IgD-negative memory B cell (primary cell): ENCODE measurements around the gene SLC22A8. TPM values are rescaled to one million over a fixed set of nuclear protein-coding genes. Genes with fewer than 3 reads are reported as not detected.
"Not testable (repeated sequence)": the region's sequence is repeated elsewhere in the genome, so short reads cannot be mapped to it uniquely, and the experiment has no call there.

Experiments
- H3K27ac Mint-ChIP-seq, 3 donors: one replicate each; pipeline ENCODE4 v1.8.0; 2020 to 2022; ENCODE audit warnings: mild to moderate bottlenecking in 3 of 3, mixed read lengths in 3 of 3, moderate library complexity in 1 of 3
- H3K27me3 Mint-ChIP-seq: one replicate; pipeline ENCODE4 v1.8.0; 2021; ENCODE audit warnings: mixed read lengths
- H3K36me3 Mint-ChIP-seq: one replicate; pipeline ENCODE4 v1.8.0; 2020; ENCODE audit warnings: mild to moderate bottlenecking, mixed read lengths
- H3K4me1 Mint-ChIP-seq, 3 donors: one replicate each; pipeline ENCODE4 v1.8.0; 2020 to 2022; ENCODE audit warnings: mixed read lengths in 3 of 3, mild to moderate bottlenecking in 1 of 3
- H3K4me3 Mint-ChIP-seq, 4 donors: one replicate each; pipeline ENCODE4 v1.8.0; 2020 to 2022; ENCODE audit warnings: mild to moderate bottlenecking in 4 of 4, mixed read lengths in 4 of 4, moderate library complexity in 3 of 4
- H3K9me3 Mint-ChIP-seq, 3 donors: one replicate each; pipeline ENCODE4 v1.8.0; 2020 to 2021; ENCODE audit warnings: mixed read lengths in 3 of 3, mild to moderate bottlenecking in 1 of 3
- polyA plus RNA-seq: library from polyadenylated mRNA; unstranded; fragments of 300-500 nt; fragmentation: Illumina TruSeq; gene quantifications from one replicate; pipeline ENCODE4 v1.2.3, GENCODE V29; 2021

Gene SLC22A8, protein sequence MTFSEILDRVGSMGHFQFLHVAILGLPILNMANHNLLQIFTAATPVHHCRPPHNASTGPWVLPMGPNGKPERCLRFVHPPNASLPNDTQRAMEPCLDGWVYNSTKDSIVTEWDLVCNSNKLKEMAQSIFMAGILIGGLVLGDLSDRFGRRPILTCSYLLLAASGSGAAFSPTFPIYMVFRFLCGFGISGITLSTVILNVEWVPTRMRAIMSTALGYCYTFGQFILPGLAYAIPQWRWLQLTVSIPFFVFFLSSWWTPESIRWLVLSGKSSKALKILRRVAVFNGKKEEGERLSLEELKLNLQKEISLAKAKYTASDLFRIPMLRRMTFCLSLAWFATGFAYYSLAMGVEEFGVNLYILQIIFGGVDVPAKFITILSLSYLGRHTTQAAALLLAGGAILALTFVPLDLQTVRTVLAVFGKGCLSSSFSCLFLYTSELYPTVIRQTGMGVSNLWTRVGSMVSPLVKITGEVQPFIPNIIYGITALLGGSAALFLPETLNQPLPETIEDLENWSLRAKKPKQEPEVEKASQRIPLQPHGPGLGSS
- polyA plus RNA-seq, result not detected

DNA sequence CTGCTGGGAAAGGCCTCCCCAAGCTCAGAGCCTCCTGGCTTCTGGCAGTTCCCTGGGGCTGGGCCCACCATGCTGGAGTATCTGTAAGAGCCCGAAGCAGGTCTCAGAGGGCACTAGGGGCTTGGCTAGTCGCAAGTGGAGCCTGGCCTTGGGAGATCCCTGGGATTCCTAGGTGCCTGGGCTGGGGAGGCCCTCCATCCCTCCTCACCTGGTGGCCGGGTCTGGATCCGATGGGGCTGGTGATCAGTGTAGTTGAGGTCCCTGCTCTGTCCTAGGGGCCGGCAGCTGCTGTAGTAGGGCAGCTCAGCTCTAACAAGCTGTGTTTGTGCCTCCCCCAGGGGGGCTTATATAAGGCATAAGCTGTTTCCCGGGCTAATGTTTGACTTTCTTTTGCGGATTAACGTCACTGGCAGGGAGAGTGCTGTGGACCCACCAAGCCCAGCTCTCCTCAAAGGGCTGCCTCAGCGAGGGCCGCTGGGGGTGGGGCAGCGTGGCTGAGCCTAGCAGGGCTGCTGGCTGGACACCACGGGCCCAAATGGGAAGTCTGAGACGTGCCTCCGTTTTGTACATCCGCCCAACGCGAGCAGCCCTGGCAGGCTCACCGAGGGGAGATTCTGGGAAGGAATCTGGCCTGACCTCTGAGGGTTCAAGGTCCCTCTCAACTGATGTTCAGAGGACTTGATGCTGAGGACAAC, at the start of gene SLC22A8:
Gene SLC22A8, minus strand, starts transcription at position 321 of the 695 bp plus-strand sequence. CDS start 883 bp downstream, outside the sequence.
- Mint-ChIP-seq H3K36me3 (no peaks in the 10 kb centered on the region), H3K27me3 (peaks cover 18% of the 10 kb centered on the region), H3K27ac (no peak within 1 kb of the TSS), H3K4me1 (no peaks in the 10 kb centered on the region), H3K4me3 (no peak within 1 kb of the TSS), H3K9me3 (peaks cover 0 to 2% (median 0%) of the 10 kb centered on the region in 3 donors)

DNA sequence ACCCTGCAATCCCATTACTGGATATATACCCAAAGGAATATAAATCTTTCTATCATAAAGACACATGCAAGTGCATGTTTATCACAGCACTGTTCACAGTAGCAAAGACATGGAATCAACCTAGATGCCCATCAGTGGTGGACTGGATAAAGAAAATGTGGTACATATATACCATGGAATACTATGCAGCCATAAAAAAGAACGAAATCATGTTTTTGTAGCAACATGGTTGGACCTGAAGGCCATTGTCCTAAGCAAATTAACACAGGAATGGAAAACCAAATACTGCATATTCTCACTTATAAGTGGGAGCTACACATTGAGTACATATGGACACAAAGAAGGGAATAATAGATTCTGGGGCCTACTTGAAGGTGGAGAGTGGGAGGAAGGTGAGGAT, 30.6 kb upstream of the SLC22A8 start:
- H3K27me3 Mint-ChIP-seq, result peaks cover 24% of the 10 kb centered on the region
- H3K9me3 Mint-ChIP-seq, result peaks cover 4 to 21% (median 8%) of the 10 kb centered on the region in 3 donors
- not testable (repeated sequence) for H3K27ac Mint-ChIP-seq, H3K36me3 Mint-ChIP-seq, H3K4me3 Mint-ChIP-seq, H3K4me1 Mint-ChIP-seq

DNA sequence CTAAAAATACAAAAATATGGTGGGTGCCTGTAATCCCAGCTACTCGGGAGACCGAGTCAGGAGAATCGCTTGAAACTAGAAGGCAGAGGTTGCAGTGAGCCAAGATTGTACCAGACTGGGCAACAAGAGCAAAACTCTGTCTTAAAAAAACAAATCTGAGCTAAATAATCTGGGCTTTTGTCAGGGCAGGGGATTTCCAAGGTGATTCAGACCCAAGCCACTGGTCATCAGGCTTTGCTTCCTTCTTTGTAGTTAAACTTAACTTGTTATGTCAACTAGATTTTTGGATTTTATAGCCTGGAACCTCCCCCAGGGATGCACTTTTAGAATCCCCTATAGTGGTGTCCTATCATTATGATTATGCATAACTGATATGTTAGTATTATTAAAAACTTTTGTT, 27.0 kb upstream of the SLC22A8 start:
- Mint-ChIP-seq H3K9me3 (peaks cover 4 to 9% (median 5%) of the 10 kb centered on the region in 3 donors), H3K4me1 (no peaks in the 10 kb centered on the region), H3K27ac (no peak overlapping the region), H3K27me3 (peaks cover 20% of the 10 kb centered on the region), H3K4me3 (no peak overlapping the region), H3K36me3 (no peaks in the 10 kb centered on the region)

DNA sequence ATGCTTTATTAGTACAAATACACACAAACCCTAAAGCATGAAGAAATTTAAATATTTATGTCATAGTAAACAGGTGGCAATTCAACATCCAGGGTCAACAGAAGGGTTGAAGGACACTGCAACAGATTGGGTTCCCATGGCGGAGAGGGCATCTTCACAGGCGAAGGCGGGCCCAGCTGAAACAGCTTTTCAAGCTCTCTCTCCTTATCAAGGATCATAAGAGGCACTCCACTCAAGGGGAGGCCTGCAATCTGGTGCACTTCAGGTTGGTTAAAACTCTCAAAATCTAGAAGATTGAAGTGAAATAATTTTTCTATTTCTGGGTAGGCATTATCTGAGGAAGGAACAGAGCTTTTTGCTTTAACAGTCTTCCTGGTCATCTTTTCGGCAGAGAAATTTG, 16.8 kb upstream of the SLC22A8 start:
- Mint-ChIP-seq H3K4me3 (no peak overlapping the region), H3K27me3 (peaks cover 23% of the 10 kb centered on the region)

DNA sequence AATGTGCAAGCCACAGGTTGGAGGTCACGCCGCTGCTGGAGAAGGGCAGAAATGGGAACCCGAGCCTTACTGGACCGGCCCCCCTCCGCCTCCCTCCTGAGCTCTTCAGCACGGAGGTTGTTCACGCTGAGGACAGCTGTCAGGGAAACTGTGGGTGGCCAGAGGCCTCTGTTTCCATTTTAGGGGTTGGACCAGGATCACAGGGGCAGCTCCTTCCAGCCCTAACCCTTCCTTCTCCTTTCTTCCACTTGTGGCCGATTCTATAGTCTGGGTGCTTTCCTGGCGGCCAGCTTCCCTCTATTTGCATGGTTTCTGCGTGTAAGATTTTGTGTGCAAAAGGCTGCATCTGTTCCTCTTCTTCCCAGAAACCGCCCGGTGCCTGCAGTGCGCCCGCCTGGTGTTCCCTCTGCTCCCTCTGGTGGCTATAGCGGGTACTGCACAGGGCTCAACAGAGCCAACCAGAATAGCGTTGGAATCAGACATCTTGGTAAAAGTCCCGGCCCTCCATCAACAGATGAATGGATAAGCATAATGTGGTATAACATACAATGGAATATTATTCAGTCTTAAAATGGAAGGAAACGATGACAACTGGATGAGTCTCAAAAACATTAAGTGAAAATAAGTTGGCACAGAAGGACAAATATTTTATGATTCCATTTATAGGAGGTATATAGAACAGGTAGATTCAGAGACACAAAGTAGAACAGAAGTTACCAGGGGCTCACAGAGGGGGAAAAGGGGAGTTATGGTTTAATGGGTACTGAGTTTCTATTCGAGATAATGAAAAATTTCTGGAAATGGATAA, 8.4 kb upstream of the SLC22A8 start:
- Mint-ChIP-seq H3K27ac (no peak overlapping the region), H3K4me1 (peaks cover 0 to 2% (median 2%) of the 10 kb centered on the region in 3 donors), H3K36me3 (no peaks in the 10 kb centered on the region), H3K27me3 (peaks cover 16% of the 10 kb centered on the region), H3K9me3 (no peaks in the 10 kb centered on the region), H3K4me3 (no peak overlapping the region)

More for the DNA sequence above, 16.8 kb upstream of the SLC22A8 start:
- Mint-ChIP-seq H3K27ac (no peak overlapping the region), H3K4me1 (peaks cover 0 to 3% (median 3%) of the 10 kb centered on the region in 3 donors), H3K36me3 (no peaks in the 10 kb centered on the region), H3K9me3 (no peaks in the 10 kb centered on the region)

DNA sequence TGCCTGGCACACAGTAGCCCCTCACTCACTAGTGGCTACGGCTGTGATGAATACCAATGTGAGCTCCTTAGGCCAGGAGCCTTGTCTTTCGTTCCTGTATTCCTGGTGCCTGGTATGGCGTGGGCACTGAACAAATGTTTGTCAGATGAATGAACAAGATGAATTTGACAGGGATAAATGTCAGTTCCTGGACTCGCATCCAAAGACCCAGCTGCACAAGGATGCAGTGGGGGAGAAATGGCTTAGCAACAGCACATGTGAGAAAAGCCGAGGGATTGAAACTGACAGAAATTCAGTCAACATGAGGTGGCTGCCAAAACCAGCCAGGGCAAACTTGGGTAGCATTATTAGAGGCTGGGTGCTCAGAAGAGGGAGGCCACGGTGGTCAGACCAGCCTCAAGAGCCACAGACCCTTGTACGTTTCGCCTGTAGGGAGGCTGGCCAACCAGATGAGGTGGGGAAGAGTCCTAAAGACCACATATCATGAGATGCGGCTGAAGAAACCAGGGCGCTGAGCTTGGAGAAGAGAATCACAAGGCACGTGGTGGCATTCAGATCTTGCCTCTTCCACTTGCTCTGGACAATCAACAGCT, 7.7 kb upstream of the SLC22A8 start:
- no peaks in the 10 kb centered on the region for H3K9me3 Mint-ChIP-seq
- H3K27ac Mint-ChIP-seq, result no peak overlapping the region
- no peaks in the 10 kb centered on the region for H3K36me3 Mint-ChIP-seq
- peak overlapping the region in 1 of 4 donors; percentile 31 for H3K4me3 Mint-ChIP-seq
- H3K27me3 Mint-ChIP-seq, result peaks cover 18% of the 10 kb centered on the region
- H3K4me1 Mint-ChIP-seq, result peaks cover 0 to 2% (median 2%) of the 10 kb centered on the region in 3 donors

DNA sequence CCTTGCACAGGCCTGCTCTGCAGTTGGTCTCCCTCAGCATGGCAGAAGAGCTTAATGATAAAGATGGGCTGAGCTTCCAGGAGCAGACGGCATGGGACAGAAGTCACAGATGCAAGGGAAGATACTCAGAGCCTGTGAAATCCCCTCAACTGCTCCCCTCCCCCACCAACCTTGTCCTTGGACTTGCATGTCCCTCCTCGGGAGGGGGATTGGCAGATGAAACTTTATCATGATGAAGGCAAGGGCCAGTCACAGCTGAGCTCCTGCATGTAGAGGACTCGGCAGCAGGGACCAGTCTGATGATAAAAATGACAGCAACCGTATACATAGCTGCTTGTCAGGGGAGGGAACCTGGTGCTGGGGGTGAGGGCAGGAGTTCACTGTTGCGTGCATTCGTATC, 6.8 kb upstream of the SLC22A8 start:
- no peak overlapping the region for H3K4me3 Mint-ChIP-seq
- H3K9me3 Mint-ChIP-seq, result peaks cover 0 to 2% (median 0%) of the 10 kb centered on the region in 3 donors
- peaks cover 20% of the 10 kb centered on the region for H3K27me3 Mint-ChIP-seq
- H3K4me1 Mint-ChIP-seq, result peaks cover 0 to 2% (median 2%) of the 10 kb centered on the region in 3 donors
- no peak overlapping the region for H3K27ac Mint-ChIP-seq
- no peaks in the 10 kb centered on the region for H3K36me3 Mint-ChIP-seq

DNA sequence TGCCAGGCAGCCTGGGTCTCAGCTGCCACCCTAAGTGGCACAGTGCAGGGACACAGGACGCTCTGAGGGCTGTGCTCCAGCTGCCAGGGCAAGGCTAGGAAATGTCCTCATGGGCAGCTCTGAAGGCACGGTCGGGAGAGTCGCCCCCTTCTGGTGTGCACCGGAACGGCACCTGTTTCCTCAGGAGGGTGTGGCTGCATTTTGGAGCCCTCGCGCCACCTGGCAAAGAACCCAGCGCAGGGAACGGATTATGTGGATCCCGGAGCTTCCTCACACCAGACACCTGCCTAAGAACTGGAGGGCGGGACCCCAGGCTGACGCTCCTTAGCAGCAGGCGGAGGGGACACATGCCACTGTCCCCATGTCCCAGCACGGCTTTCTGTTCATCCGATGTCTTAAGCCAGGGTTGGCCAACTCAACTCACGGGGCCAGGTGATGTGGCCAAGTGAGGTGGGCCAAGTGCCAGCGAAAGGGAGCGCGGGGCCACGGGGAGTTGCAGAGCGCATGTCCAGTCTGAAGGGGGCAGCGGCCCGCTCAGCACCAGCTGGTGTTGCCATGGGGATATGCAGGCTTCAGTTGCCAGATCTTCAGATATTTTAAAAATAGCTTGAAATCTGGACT, 5.1 kb upstream of the SLC22A8 start:
- Mint-ChIP-seq H3K9me3 (peaks cover 0 to 2% (median 0%) of the 10 kb centered on the region in 3 donors), H3K36me3 (no peaks in the 10 kb centered on the region), H3K4me3 (no peak overlapping the region), H3K4me1 (peaks cover 0 to 2% (median 2%) of the 10 kb centered on the region in 3 donors), H3K27ac (no peak overlapping the region), H3K27me3 (peaks cover 22% of the 10 kb centered on the region)

DNA sequence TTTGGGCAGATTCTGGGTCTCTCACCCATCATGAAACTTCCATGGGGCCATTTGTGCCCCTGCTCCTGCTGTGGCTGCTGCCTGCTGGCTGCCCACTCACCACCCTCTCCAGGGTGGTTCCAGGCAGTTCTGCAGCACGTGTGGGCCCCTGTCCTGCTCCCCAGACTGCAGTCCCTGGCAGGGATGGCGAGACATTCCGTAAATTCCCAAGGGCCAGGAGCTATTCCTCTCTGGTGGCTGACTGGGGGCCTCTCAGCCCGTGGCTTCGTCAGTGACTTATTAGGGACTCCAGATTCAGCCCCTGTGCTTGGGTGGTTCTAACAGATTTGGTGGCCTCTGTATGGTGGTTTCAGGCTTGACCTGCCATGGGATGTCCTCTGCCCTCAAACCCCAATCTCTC, 3.9 kb upstream of the SLC22A8 start:
- Mint-ChIP-seq H3K9me3 (peaks cover 0 to 2% (median 0%) of the 10 kb centered on the region in 3 donors), H3K36me3 (no peaks in the 10 kb centered on the region), H3K27ac (no peak overlapping the region), H3K4me3 (no peak overlapping the region), H3K4me1 (peaks cover 0 to 2% (median 2%) of the 10 kb centered on the region in 3 donors), H3K27me3 (peaks cover 27% of the 10 kb centered on the region)

DNA sequence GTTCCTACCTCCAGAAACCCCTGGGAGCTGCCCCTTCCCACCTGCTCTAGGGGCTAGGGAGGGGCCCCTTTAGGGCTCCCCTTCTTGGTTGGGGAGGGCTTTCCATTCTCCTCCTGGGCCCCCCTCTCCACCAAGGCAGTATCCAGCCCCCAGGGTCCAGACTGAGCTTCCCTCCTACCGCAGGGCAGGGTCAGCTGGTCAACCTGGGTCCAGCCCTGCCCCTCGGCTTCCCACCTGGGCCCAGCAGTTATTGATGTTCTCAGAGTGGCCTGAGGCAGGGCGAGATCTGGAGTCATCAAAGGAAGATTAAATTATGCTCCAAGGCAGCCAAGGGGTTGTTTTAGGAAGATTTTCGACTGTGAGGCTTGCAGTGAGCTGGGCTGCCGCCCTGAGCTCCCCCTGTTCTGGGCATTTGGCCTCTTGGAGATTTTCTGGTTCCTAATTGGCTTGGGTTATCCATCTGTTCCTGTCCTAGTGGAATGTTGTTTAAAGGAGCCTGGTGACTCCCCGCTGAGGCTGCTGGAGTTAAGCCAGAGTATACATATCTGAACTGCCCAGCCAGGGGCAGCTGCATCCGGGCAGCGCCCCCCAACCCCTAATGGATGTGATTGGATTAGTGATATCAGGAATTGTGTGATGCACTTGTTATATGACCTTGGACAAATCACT, 1.8 kb upstream of the SLC22A8 start:
- Mint-ChIP-seq H3K27ac (no peak overlapping the region), H3K9me3 (peaks cover 0 to 2% (median 0%) of the 10 kb centered on the region in 3 donors), H3K36me3 (no peaks in the 10 kb centered on the region), H3K4me3 (no peak overlapping the region), H3K27me3 (peaks cover 21% of the 10 kb centered on the region), H3K4me1 (no peaks in the 10 kb centered on the region)

DNA sequence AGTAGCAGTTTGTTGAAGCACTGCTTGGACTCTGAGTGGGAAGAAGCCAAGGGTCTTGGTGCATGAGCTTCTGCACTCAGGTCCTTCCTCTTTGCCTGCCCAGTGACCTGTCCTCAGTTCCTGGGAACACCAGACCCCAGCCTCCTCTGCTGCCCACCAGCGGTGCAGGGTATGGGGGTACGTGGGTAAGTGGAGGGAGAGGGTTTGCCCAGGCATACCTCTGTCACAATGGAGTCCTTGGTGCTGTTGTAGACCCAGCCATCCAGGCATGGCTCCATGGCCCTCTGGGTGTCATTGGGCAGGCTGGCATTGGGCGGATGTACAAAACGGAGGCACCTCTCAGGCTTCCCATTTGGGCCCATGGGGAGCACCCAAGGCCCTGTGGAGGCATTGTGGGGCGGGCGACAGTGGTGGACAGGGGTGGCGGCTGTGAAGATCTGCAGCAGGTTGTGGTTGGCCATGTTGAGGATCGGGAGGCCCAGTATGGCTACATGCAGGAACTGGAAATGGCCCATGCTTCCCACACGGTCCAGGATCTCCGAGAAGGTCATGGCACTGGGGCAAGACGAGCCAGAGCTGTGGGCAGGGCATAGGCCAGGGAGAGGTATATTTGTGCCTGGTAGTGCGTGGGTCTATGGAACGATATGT, 1.1 kb downstream of the SLC22A8 start:
- Mint-ChIP-seq H3K27ac (no peak overlapping the region), H3K27me3 (peaks cover 18% of the 10 kb centered on the region), H3K4me3 (no peak overlapping the region), H3K9me3 (peaks cover 0 to 2% (median 0%) of the 10 kb centered on the region in 3 donors), H3K36me3 (no peaks in the 10 kb centered on the region), H3K4me1 (no peaks in the 10 kb centered on the region)

DNA sequence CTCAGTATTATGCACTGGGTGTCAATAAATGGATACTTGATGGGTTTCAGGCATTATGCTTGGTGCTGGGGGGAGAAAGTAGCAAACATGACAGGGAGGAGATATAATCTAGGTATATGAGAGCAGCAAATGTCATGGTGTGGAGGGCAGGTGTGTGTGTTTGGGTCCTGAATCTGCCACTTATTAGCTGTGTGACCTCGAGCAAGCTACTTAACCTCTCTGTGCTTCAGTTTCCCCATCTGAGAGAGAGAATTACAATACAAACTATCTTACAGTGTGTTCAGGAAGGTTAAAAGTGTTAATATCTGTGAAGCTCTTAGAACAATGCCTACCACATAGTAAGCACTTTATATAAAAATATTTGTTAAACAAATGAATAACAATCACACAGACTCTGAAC, 2.8 kb downstream of the SLC22A8 start:
- Mint-ChIP-seq H3K27me3 (peaks cover 10% of the 10 kb centered on the region), H3K4me1 (no peaks in the 10 kb centered on the region), H3K4me3 (no peak overlapping the region), H3K27ac (no peak overlapping the region), H3K36me3 (no peaks in the 10 kb centered on the region), H3K9me3 (no peaks in the 10 kb centered on the region)

DNA sequence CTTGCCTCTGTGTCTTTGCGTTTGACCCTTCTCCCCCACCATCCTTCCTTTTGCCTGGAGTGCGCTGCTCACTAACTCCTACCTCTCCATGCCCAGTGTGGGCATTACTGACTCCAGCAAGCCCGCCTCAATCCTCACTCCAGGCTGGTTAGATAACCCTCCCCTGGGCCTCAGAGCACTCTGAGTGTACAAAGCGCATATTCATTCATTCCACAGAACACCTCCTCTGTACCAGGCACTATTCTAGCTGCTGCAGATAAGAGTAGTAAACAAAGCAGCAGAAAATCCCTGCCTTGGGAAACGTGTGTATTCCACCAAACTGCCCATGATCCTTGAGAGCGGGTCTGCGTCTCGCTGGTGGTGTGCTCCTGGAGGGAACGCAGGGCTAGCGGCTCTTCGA, 3.2 kb downstream of the SLC22A8 start:
- Mint-ChIP-seq H3K9me3 (no peaks in the 10 kb centered on the region), H3K27ac (no peak overlapping the region), H3K36me3 (no peaks in the 10 kb centered on the region), H3K4me1 (no peaks in the 10 kb centered on the region), H3K27me3 (peaks cover 7% of the 10 kb centered on the region), H3K4me3 (peak overlapping the region in 1 of 4 donors; percentile 15)
